GM21737 (cell line): Measurements from ENCODE around the gene BRCA2.

Experiments used
- ATAC-seq: cut with Tn5 transposase; IDR thresholded peaks from one replicate; pipeline ENCODE4 v1.9.1; 2021; ENCODE audit warnings: mild to moderate bottlenecking, moderate library complexity; ENCODE audit not compliant: unreplicated experiment

BRCA2 gene

DNA sequence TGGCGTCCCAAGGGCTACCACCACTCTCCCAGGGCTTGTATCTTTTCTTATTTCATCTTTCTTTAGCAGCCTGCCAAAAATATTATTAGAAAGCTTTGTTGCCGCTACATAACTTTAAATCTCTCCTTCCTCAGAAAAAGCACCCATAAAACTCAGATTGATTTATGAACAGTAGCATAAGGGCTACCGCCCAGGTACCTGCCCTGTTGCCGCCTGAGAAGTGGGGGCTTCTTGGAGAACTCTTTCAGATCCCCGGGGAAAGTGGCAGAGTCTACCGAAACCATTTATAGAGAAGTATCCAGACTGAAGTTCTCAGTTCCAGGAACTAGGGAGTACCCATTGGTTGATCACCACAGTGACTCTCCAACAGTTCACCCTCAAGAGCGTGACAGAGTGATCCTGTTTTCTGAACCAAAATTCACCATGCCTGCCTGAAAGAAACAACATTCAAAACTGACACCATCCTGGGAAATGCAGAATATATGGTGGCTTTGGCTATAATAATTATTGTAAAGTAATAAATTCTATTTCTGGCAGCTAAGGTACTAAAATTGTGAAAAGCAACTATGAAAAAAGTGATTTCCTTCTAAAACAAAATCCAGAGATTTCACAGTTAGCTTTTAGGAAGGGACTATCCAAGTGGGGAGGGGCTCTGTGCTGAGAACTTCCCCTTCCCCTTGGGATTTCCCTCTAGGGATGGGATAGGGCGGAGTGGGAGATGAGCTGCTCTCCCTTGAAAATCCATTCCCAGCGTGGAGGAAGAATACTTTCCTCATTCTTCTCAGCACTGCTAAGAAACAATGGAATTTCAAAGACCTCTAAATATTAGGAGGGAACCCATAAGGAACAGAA is 113.5 kb downstream of the BRCA2 start:
- no peak for ATAC-seq

DNA sequence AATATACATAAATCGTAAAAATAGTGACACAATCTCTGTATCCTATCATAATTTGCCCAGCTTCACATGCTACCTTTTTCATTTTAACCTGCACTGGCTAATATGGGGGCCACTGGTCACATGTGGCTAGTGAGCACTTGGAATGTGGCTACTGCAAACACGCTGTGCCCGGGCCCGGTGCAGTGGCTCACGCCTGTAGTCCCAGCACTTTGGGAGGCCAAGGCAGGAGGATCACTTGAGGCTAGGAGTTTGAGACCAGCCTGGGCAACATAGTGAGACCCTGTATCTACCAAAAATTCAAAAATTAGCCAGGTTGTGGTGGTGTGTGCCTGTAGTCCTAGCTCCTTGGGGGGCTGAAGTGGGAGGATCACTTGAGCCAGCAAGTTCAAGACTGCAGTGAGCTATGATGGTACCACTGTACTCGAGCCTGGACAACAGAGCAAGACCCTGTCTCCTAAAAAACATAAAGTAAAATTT is 114.2 kb downstream of the BRCA2 start:
- ATAC-seq, result no peak

DNA sequence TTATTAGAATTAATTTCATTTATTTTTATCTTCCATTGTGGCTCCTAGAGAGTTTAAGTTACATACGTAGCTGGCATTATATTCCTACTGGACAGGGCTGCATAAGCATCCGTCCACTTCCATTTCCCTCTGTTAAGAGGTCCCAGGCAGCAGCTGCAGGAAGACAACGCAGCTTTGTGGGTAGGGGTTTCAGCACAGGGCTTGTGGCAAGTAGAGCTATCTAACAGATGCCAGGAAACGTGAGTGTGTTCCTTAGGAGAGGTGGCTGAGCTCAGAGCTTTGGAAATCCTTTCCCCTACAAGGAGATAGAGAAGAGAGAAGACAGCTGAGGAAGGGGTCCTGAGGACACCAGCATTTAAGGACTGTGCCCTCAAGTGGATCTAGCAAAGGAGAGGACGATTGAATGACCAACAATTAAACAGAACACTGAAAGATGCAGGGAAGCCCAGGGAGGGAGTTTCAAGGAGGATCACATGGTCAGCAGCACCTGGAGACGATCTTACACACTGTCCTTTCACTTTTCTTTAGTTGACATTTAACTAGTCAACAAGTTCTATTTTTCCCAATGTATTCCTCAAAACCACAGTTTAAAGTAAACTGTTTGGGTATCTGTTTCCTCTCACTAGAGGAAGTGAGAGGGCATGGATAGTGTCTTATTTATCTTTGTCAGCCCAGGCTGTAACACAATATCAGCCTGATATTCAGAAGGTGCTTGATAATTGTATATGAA is 114.9 kb downstream of the BRCA2 start:
- no peak for ATAC-seq

DNA sequence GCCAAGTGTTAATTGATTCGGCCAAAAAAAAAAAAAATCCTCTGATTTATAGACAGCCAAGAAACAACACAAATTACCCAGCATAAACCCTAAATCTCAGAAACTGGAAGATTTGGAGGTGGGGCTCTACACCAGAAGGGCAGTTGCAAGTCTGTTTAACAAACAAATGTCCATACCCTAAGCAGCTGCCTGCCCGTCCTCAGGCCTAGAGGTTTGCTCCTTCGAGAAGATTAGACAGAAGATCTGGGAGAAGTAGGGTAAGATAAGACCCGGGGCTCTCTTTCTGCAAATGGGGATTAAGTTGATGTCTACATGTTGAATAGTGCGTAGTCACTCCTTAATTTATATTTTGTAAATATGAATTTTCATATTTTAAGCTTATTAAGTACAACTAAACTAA is 116.1 kb downstream of the BRCA2 start:
- ATAC-seq, result no peak

DNA sequence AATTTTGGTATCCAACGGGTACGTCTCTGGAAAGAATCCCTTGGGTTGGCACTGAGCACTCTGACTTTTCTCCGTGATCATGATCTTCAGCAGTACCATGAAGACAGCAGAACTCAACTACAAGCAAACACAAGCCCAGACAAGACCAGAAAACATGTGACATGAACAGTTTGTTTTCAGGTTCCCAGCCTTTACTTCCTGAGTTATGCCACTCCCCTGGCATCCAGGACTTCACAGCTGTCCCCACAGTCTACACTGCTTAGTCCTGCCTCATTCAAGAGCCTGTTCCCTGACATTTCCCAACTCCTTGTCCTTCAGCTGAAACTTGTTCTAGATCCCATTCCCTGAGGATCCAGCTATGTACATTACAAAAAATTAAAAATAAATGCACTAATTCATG is 117.5 kb downstream of the BRCA2 start:
- no peak for ATAC-seq

DNA sequence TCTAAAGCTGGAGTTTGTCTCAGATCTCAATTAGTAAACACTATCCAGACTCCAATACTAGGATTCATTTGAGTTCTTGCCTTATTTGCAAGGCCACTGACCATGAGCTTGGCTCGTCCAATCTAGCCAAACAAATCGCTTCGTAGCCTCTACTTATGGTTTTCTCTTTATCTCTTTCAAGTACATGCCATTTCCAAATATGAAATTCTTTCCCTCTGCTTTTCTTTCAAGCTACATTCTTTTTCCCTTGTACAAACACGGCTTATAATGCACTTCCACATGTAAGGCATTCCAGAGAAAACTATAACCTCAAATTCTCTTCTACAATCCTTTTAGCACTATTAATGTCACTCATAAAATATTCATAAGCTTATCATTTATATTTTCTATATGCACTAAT is 123.6 kb downstream of the BRCA2 start:
- ATAC-seq, result no peak

DNA sequence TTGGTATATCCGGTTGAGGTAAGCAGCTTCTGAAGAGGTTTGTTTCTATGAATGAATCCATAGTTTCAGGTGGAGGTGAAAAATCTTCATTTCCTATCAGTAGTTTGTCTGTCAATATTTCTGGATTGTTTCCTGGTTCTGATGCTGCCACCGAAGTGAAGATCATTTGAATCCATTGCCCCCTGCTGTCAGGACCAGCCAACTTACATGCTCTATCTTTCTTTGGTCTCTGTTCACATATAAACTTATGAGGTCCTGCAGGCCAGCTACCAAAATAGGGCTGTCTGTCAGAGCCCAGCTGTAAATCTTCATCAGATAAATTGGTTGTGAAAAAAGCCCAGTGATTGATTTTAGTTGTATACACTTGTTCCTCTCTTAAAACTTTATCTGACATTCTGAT is 127.8 kb downstream of the BRCA2 start:
- ATAC-seq, result peak; percentile 63

DNA sequence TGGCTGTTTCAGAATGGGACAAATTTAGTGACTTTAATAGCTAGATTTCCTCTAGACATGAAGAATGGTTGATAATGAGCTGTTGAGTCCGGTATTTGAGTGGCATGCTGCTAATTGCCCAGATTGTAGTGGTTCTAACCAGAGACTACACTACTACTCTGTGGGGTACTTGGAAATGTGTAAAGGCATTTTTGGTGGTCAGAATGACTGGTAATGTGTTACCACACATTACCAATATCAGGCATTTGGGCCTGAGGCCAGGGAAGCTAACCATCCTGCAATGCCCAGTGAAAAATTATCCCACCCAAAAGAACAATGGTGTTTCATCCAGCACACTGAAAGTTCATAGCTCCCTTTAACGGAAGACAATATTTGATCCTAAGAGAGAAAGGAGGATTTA is 130.2 kb downstream of the BRCA2 start:
- no peak for ATAC-seq

DNA sequence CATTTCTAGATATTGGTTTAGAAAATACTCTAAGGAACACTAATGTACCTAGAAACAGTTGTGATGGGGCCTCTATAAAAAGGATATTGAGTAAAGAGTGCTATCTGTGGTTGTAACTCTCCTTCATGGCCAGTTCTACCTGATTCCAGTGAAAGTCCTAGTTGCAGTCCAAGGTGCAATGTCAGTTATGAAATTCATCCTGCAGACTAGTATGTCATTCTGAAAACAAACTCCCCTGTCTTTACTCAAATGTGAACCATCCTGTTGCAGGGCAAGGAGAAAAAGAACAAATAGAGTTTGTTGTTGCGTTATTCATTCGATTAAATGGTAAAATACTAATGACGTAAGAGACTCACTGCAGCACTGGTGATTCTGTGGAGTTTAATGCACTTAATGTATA is 130.9 kb downstream of the BRCA2 start:
- no peak for ATAC-seq

DNA sequence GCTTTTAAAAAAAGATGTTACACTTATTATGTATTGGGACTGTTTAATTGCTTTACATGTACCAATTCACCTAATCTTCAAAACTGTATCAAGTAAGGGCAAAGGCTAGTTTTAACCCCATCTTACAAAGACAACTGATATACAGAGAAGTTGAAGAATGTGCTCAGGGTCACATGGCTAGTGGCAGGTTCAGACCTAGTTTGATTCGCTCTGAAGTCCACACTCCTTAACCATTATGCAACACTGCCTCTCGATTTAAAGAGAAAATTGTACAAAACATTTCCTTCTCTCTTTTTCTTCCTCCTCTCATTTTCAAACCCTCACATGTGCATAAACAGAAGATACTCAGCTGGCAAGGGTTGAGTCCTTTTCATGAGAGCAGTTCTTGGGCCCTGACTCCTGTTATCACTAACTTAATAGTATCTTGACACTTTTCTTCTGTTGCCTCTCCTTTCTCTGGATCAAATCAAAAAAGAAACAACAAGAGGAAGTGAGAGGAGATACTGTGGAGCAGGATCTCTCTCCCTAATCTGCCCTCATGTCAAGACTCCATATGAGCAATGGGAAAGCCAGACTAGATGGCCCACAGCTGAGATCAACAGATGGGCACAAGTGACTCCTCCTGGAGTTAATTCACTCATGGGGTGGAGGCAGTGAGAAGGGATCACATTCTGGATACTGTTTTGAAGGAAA is 131.6 kb downstream of the BRCA2 start:
- ATAC-seq, result no peak

DNA sequence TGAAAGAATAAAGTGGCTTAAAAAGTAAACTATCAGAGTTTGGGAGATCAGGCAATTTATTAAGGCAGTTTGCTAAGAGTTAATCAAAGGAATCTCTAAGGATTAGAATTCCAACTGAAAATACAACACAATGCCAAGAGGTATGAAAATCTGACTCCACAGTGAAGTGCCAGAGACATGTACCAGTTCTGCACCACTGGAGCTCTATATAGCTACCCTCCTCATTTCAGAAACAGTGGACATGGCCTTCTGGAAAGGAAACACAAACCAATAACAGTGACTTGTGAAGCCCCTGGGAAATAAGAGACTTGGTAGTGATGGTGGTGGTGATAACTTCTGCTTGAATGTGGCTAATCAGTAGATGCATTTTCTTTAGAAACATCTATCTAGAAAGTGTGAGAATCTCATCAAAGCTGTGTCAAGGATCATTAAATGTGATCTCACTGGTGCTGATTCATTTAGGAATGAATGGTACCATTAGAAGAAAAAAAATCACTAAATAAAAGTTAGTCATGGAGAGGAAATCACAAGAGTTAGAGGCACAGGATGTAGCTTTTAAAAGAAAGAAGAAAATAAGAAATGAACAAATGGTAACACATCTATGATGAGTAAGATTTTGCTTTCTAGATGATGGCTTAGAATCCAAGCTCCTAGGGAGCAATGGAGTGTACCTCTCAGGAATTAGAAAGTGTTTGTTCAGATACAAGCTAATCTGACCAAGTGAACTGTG is 132.8 kb downstream of the BRCA2 start:
- ATAC-seq, result no peak

DNA sequence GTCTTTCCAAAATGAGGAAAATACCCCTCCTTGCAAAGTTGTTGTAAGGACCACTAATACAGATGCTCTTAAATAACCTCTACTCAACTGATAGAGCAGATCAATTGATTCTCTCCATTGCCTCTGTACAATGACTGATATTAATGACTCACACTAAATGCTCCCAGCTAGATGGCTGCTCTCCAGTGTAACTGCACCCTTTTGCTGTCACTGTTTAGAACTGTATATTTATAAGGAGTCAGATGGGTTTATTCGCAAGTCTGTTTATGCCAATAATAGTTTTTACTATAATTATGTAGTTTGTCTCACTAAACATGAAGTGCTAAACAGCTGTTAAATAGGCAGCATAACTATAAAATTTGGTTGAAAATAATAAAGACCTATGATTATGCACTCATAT is 133.7 kb downstream of the BRCA2 start:
- ATAC-seq, result no peak
